K562 treated with DMSO at 1 percent for 12 hours (cell line): Measurements from ENCODE around the gene WDR20. TPM values are rescaled to one million over a fixed set of nuclear protein-coding genes. Genes with fewer than 3 reads are reported as not detected.

ENCODE experiments used
- total RNA-seq: library from RNA; unstranded; fragments of 300-600 nt; gene quantifications from 2 replicates; pipeline ENCODE4 v1.2.3, GENCODE V29; 2022; ENCODE audit not compliant: insufficient read depth

WDR20 gene
- total RNA-seq, result 6.8 and 9.9 TPM in 2 replicates

GRCh38 chr14:102139286-102140026 is at the start of gene WDR20:
WDR20 (plus strand) TSS chr14:102139897; CDS start chr14:102139924, 27 bp downstream.

Other genes with a start within 250 kb of the WDR20 start
- gene DYNC1H1, start 175.3 kb upstream of the WDR20 start, total RNA-seq, result 72.9 and 189 TPM in 2 replicates
- 409 and 494 TPM in 2 replicates for gene HSP90AA1, start 52.9 kb upstream of the WDR20 start, total RNA-seq
- 6.0 and 8.9 TPM in 2 replicates for gene MOK, start 165.3 kb downstream of the WDR20 start, total RNA-seq
- gene ZNF839, start 179.8 kb downstream of the WDR20 start, total RNA-seq, result 4.1 and 7.4 TPM in 2 replicates
- gene CINP, start 223.0 kb downstream of the WDR20 start, total RNA-seq, result 42.9 and 43.3 TPM in 2 replicates
- gene TECPR2, start 223.0 kb downstream of the WDR20 start, total RNA-seq, result 1.7 and 5.6 TPM in 2 replicates